GM08714 (cell line): ENCODE measurements around the gene RTEL1.
A peak's percentile ranks its signal among the peaks of the same experiment; 100 is the strongest.

Source experiments
- H3K4me3 ChIP-seq: fragments of 200-500 bp; sonication (Bioruptor generic); 2 replicates; pipeline ENCODE4 v1.5.1; 2014; ENCODE audit warnings: mild to moderate bottlenecking, low read length, inconsistent platforms
- ZNF274 ChIP-seq: IDR thresholded peaks from 2 replicates; pipeline ENCODE4 v1.6.1; 2012; ENCODE audit warnings: mild to moderate bottlenecking, low read depth, low read length

The RTEL1 gene

DNA sequence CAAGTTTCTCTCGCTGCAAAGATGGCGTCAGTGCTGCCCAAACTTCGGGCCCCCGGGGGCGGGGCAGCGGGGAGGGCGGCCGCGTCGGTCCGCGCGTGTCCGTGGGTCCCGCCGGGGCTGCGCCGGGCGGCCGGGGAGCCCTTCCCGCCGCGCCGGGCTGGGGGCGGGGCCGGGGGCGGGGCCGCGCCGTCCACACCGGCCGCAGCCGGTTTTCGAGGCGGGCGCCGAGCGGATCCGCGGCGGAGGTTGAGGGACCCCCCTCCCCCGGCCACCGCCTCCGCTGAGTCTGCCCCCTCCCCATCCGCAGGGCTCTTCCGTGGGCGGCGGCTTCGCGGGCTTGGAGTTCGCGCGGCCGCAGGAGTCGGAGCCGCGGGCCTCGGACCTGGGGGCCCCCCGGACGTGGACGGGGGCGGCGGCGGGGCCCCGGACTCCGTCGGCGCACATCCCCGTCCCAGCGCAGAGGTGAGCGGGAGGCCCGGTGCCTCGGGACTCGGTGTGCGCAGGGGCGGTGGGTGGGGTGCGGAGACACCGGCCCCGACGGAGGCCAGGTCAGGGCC lies 82.0 kb downstream of the RTEL1 start:
- no peak for TF ChIP-seq ZNF274
- H3K4me3 ChIP-seq: peak overlapping the region; percentile 60

DNA sequence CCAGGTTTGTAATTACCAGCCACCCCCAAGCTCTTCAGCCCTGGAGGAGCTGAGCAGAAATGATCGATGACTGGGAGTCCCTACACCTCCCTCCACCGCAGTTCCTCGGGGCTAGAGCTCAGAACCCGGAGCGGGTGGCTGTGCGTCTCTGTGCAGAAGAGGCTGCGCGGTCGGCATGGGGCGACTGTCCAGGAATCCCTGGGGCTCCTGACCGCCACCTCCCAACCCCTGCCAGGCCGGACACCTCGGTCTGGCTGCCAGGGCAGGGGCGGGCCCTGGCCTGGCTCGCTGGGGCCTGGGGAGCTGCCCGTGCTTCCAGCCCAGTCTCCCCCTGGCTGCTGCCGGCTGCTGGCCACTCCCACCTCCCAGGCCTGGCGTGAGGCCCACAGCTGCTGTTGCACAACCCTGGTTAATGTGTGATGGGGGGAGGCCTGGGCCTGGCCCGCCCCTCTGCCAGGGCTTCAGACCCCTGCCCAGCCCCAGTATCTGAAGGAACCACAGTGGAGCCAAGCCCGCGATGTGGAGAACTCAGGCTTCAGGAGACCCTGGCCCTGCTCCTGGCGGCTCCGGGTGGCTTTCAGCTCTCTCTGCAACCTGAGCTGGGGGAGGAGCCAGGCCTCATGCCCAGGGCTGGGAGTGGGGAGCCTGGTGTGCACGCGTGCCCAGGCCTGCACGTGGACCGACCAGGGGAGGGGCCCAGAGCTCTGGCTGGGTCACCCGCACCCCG lies 82.7 kb downstream of the RTEL1 start:
- peak overlapping the region; percentile 60; the same call in 1 of the 2 replicates for H3K4me3 ChIP-seq
- TF ChIP-seq ZNF274: no peak

DNA sequence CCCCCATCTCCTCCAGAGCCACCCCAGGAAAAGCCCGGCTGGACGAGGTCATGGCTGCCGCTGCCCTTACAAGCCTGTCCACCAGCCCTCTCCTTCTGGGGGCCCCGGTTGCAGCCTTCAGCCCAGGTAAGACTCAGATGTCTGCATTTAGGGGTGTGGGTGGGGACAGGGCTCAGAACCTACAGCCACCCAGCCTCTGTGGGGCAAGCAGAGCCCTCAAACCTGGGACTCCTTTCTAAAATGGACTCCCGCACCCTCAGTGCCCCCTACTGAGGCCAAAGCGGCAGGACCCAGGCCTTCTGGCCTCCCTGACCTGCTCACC lies 83.2 kb downstream of the RTEL1 start:
- TF ChIP-seq ZNF274: no peak
- H3K4me3 ChIP-seq: peak overlapping the region; percentile 60; the same call in 1 of the 2 replicates

DNA sequence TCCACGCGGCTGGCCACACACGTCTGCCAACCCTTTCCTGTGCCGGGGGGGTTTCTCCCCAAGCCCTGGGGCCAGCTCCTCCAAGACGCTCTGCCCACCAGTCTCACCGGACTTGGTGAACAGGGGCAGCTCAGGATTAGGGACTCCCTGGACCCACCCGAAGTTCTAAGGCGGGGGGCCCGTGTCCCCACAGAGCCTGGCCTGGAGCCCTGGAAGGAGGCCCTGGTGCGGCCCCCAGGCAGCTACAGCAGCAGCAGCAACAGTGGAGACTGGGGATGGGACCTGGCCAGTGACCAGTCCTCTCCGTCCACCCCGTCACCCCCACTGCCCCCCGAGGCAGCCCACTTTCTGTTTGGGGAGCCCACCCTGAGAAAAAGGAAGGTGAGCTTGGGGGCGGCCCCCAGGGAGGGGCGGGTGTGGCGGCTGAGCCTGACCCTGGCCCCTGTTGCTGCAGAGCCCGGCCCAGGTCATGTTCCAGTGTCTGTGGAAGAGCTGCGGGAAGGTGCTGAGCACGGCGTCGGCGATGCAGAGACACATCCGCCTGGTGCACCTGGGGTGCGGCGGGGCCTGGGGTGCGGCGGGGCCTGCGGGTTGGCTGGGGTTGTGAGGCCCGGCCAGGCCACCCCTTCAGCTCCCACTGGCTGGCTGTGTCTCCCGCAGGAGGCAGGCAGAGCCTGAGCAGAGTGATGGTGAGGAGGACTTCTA lies 83.7 kb downstream of the RTEL1 start:
- TF ChIP-seq ZNF274: no peak
- H3K4me3 ChIP-seq: no peak overlapping the region; the same call in 1 of the 2 replicates

DNA sequence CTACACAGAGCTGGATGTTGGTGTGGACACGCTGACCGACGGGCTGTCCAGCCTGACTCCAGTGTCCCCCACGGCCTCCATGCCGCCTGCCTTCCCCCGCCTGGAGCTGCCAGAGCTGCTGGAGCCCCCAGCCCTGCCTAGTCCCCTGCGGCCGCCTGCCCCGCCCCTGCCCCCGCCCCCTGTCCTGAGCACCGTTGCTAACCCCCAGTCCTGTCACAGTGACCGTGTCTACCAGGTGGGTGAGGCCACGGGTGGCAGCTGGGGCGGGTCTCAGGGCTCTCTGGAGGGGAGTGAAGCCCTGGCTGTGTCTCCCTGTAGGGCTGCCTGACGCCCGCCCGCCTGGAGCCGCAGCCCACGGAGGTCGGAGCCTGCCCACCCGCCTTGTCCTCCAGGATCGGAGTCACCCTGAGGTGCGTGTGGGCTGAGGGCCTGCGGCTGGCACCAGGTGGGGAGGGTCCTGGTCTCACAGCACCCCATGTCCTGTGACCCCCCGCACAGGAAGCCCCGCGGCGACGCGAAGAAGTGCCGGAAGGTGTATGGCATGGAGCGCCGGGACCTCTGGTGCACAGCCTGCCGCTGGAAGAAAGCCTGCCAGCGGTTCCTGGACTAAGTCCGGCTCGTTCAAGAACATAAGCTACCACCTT lies 84.4 kb downstream of the RTEL1 start:
- H3K4me3 ChIP-seq: no peak overlapping the region
- no peak for TF ChIP-seq ZNF274

DNA sequence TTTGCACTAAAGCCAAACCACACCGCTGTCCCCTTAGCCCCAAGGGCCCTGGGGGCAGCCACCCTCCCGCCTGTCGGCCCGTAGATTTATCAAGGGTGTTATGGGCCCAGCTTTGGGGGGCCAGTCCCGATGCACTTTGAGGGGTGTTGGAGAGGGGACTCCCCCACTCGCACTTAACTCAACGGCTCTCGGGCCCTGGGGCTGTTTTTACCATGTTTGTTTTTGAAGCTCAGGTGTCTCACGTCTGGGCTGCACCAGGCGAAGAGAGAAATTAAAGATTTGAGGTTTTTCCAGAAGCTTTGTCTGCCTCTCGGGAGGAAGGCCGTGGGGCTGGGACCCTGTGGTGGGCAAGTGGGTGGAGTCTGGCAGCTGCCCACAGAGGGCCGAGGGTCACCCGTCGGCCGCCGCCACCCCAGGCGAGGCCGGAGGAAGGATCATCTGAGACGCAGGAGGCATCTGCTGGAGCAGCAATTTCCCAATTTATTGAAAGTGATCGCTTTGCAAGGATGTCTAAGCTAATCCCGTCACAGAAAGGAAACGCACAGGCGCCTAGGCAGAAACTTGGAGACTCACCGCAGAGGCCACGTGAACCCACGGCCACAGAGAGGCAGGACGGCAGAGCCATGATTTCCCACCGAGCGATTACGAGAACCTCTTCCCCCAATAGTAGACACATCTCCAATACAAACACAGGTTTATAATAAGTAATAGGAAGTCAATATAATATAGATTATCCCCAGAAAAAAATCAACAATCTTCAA lies 85.3 kb downstream of the RTEL1 start:
- no peak for TF ChIP-seq ZNF274
- no peak overlapping the region for H3K4me3 ChIP-seq

DNA sequence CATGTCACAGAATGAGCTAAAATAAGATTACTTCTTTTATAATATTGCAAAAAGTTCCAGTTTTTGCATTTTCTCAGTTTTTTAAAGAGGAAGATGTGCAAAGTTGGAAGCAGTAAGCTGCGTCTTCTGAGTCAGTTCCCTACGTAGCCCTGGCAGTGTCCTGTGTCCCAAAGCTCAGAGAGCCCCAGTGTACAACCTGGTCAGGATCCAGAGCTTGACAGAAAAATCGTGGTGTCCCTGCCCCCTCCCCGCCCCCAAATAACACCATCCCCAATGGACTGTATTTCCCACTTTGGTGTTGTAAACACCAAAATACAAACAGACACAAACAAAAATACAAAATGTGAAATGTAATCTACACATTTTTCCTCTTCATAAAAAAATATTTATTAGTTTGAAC lies 86.0 kb downstream of the RTEL1 start:
- no peak overlapping the region for H3K4me3 ChIP-seq
- no peak for TF ChIP-seq ZNF274

DNA sequence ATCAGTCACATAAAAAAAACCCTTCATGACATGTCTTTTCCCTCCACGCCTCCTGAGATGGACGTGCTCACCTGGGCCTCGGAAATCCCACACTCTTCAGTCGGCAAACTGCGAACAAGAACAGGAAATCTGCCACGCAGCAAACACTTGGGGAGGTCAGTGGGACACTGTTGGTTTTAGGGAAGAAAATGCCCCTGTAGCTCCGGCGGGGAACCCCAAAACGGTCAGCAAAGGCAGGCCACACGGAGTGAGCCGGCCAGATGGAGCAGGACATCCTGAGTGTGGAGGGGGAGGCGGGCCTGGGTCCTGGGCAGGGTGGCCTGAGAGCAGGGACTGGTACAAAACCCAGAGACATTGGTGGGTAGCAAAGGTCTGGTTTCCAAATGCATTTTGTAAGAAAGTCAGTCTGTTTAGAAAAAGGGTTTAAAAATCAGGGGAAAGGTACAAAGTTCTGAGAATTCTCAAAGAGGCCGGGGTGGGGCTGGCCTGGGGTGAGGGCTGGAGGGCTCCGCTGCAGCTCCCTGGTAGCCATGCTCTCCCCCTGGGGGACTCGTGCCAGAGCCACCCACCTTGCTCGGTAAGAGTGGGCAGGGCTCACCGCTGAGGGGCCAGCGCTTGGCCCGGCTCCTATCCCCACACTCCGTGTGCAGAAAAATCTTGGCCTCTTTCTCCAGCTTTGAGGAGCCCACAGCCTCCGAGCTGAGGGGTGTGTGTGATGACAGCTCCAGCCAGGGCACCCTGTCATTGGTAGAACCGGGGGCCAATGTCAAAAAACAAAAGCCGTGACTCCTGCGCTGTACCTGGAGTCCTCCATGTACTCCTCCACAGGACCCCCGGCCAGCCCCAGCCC lies 86.7 kb downstream of the RTEL1 start:
- no peak overlapping the region for H3K4me3 ChIP-seq
- no peak for TF ChIP-seq ZNF274

DNA sequence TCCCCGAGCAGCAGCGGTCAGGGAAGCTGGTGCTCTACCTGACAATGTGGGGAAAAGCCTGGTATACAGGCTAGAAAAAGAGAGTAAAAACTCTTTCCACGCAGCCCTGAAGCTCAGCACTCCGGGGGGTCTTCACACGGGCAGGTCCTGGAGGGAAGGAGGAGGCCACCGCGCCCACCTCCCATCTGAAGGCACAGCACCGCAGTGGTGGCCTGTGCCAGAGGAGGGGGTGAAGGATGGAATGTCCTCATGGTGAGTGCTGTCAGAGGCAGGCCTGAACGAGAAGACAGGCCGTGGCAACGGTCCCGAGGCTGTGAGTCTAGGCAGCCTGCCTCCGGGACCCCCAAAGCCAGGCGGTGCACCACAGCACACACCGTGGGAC lies 87.3 kb downstream of the RTEL1 start:
- TF ChIP-seq ZNF274: no peak
- no peak overlapping the region for H3K4me3 ChIP-seq
